Peyer's patch (tissue), 4 donors: ENCODE results near the gene ADAMTSL2.

ENCODE experiments used
- CTCF ChIP-seq, 6 experiments: fragments of 450-650 bp in 4 of 6; fragments of 200-600 bp in 2 of 6; sonication (generic) in 1 of 6; IDR thresholded peaks; one replicate each; pipeline ENCODE4 v1.5.1; 2017 to 2019; ENCODE audit warnings: antibody characterized with exemption in 6 of 6, mild to moderate bottlenecking in 3 of 6, moderate library complexity in 1 of 6
- POLR2A ChIP-seq, 2 donors: fragments of 450-650 bp; IDR thresholded peaks; one replicate each; pipeline ENCODE4 v1.5.1; 2017; ENCODE audit warnings: antibody characterized with exemption in 2 of 2, mild to moderate bottlenecking in 2 of 2, moderate library complexity in 2 of 2

- TF ChIP-seq CTCF (IDR thresholded peaks at IDR 0.05) (no peak), POLR2A (IDR thresholded peaks at IDR 0.05) (no peak)
Observed at GRCh38 chr9:133556354-133556753, 21.9 kb downstream of the ADAMTSL2 start.
